Neuronal stem cell (in vitro differentiated cells): Measurements from ENCODE around the gene IGFBP4.

Experiments used
- DNase-seq: peaks from one replicate; pipeline ENCODE4 v3.0.0-alpha.2; 2013; ENCODE audit warnings: low spot score
- H2AFZ ChIP-seq: one replicate; pipeline ENCODE4 v1.6.1; 2013; ENCODE audit warnings: mild to moderate bottlenecking, low read length, inconsistent platforms
- H2AK5ac ChIP-seq: 2 replicates; pipeline ENCODE4 v1.6.1; 2013; ENCODE audit warnings: low read depth, mild to moderate bottlenecking, inconsistent platforms, low read length, moderate library complexity, mixed read lengths
- H2BK120ac ChIP-seq: 2 replicates; pipeline ENCODE4 v1.6.1; 2013; ENCODE audit warnings: low read depth, mild to moderate bottlenecking, inconsistent platforms, low read length, moderate library complexity, mixed read lengths
- H2BK12ac ChIP-seq: one replicate; pipeline ENCODE4 v1.6.1; 2013; ENCODE audit warnings: low read length, inconsistent platforms
- H2BK15ac ChIP-seq: 2 replicates; pipeline ENCODE4 v1.6.1; 2013; ENCODE audit warnings: mild to moderate bottlenecking, low read length, inconsistent platforms, mixed read lengths
- H2BK5ac ChIP-seq: one replicate; pipeline ENCODE4 v1.6.1; 2013; ENCODE audit warnings: inconsistent platforms, mild to moderate bottlenecking, low read length, moderate library complexity
- H3K14ac ChIP-seq: one replicate; pipeline ENCODE4 v1.6.1; 2013; ENCODE audit warnings: low read length, inconsistent platforms
- H3K18ac ChIP-seq: 2 replicates; pipeline ENCODE4 v1.6.1; 2013; ENCODE audit warnings: low read length, inconsistent platforms
- H3K23ac ChIP-seq: 2 replicates; pipeline ENCODE4 v1.6.1; 2013; ENCODE audit warnings: low read depth, mild to moderate bottlenecking, mixed read lengths, low read length, inconsistent platforms; ENCODE audit not compliant: poor library complexity
- H3K27ac ChIP-seq: replicated peaks from 3 replicates; pipeline ENCODE4 v1.5.1; 2013; ENCODE audit warnings: low read length, inconsistent platforms
- H3K27me3 ChIP-seq, 3 experiments: 2 replicates each; pipeline ENCODE4 v1.6.1; 2013; ENCODE audit warnings: low read length in 3 of 3, mild to moderate bottlenecking in 2 of 3, inconsistent platforms in 1 of 3, low read depth in 1 of 3, mixed read lengths in 1 of 3, moderate library complexity in 1 of 3; ENCODE audit not compliant: control insufficient read depth in 3 of 3, insufficient read depth in 3 of 3
- H3K36me3 ChIP-seq, 2 donors: replicated peaks in 1 of 2; 2 replicates each; pipeline ENCODE4 v1.6.1; 2013; ENCODE audit warnings: low read length in 2 of 2; ENCODE audit not compliant: control insufficient read depth in 2 of 2, insufficient read depth in 2 of 2
- H3K4ac ChIP-seq: 2 replicates; pipeline ENCODE4 v1.6.1; 2013; ENCODE audit warnings: inconsistent platforms, mild to moderate bottlenecking, low read length, moderate library complexity
- H3K4me1 ChIP-seq, 2 donors: 1 replicate in 1 of 2; 2 replicates in 1 of 2; pipeline ENCODE4 v1.6.1; 2013; ENCODE audit warnings: low read length in 2 of 2, low read depth in 1 of 2; ENCODE audit not compliant: control insufficient read depth in 2 of 2, insufficient read depth in 1 of 2
- H3K4me2 ChIP-seq: one replicate; pipeline ENCODE4 v1.6.1; 2013; ENCODE audit warnings: mild to moderate bottlenecking, low read length, inconsistent platforms; ENCODE audit not compliant: insufficient read depth, poor library complexity, severe bottlenecking
- H3K4me3 ChIP-seq, 2 donors: 2 replicates each; pipeline ENCODE4 v1.5.1; 2013; ENCODE audit warnings: low read length in 2 of 2, mild to moderate bottlenecking in 2 of 2, inconsistent platforms in 1 of 2, moderate library complexity in 1 of 2
- H3K79me1 ChIP-seq: one replicate; pipeline ENCODE4 v1.6.1; 2013; ENCODE audit warnings: low read depth, mild to moderate bottlenecking, inconsistent platforms, low read length, moderate library complexity
- H3K9ac ChIP-seq: one replicate; pipeline ENCODE4 v1.6.1; 2013; ENCODE audit warnings: mild to moderate bottlenecking, low read depth, low read length, inconsistent platforms; ENCODE audit not compliant: poor library complexity
- H3K9me3 ChIP-seq, 2 donors: replicated peaks in 1 of 2; 2 replicates each; pipeline versions ENCODE3 to v1.6.1; 2013; ENCODE audit warnings: low read length in 2 of 2, mild to moderate bottlenecking in 2 of 2, inconsistent platforms in 1 of 2, low read depth in 1 of 2, mixed read lengths in 1 of 2, moderate library complexity in 1 of 2; ENCODE audit not compliant: control insufficient read depth in 2 of 2, insufficient read depth in 1 of 2
- H4K8ac ChIP-seq: one replicate; pipeline ENCODE4 v1.6.1; 2013; ENCODE audit warnings: low read depth, mild to moderate bottlenecking, inconsistent platforms, low read length, moderate library complexity
- H4K91ac ChIP-seq: one replicate; pipeline ENCODE4 v1.6.1; 2013; ENCODE audit warnings: low read length, low read depth, mild to moderate bottlenecking, inconsistent platforms; ENCODE audit not compliant: poor library complexity
- WGBS, 2 donors: extraction: QIAGEN DNeasy Blood & Tissue Kit; methylation state at CpG; one replicate each; pipeline ENCODE4 v1.1.7; 2013; ENCODE audit warnings: missing lambda C conversion rate in 2 of 2, mixed read lengths in 1 of 2; ENCODE audit not compliant: insufficient read length in 2 of 2, insufficient replicate concordance in 1 of 2; ENCODE audit errors: extremely low coverage in 2 of 2; 5-methylcytosine and 5-hydroxymethylcytosine counted together

IGFBP4 gene

GRCh38 chr17:40495140-40495539 is 51.9 kb downstream of the IGFBP4 start:
- no peak overlapping the region for H3K27ac ChIP-seq
- no peak overlapping the region for H3K9ac ChIP-seq
- H3K4me3 ChIP-seq: no peak overlapping the region
- no peaks in the 10 kb centered on the region for H3K36me3 ChIP-seq
- no peak overlapping the region for H2BK5ac ChIP-seq
- peaks cover 0 to 28% (median 0%) of the 10 kb centered on the region in 3 experiments for H3K27me3 ChIP-seq
- no peak overlapping the region for H2BK120ac ChIP-seq
- H2AFZ ChIP-seq: no peak overlapping the region
- no CpG with 5 or more reads among the region's 5 CpGs for WGBS, 2 donors
- no peak overlapping the region for H3K14ac ChIP-seq
- H3K4me2 ChIP-seq: no peak overlapping the region
- no peaks in the 10 kb centered on the region for H3K9me3 ChIP-seq
- H3K4ac ChIP-seq: no peak overlapping the region
- H2BK15ac ChIP-seq: no peak overlapping the region
- H2BK12ac ChIP-seq: no peak overlapping the region
- no peak overlapping the region for H3K18ac ChIP-seq
- peaks cover 9 to 10% of the 10 kb centered on the region in 2 donors for H3K4me1 ChIP-seq
- no peak overlapping the region for H4K8ac ChIP-seq
- no peak overlapping the region for H4K91ac ChIP-seq
- no peak overlapping the region for H3K23ac ChIP-seq
- no peak overlapping the region for H2AK5ac ChIP-seq
- H3K79me1 ChIP-seq: no peaks in the 10 kb centered on the region
- DNase-seq: no peak

- Histone ChIP-seq H3K27ac (no peak overlapping the region), H4K8ac (no peak overlapping the region), H2BK15ac (peak overlapping the region; percentile 59), H2BK12ac (peak overlapping the region; percentile 77), H2BK5ac (peak overlapping the region; percentile 87), H3K18ac (peak overlapping the region; percentile 77), H4K91ac (no peak overlapping the region), H3K14ac (peak overlapping the region; percentile 43), H2AFZ (no peak overlapping the region), H2BK120ac (no peak overlapping the region), H2AK5ac (peak overlapping the region; percentile 5), H3K23ac (no peak overlapping the region), H3K36me3 (no peaks in the 10 kb centered on the region), H3K27me3 (peaks cover 0 to 25% (median 0%) of the 10 kb centered on the region in 3 experiments), H3K4me3 (no peak overlapping the region), H3K4ac (no peak overlapping the region), H3K4me2 (no peak overlapping the region), H3K9ac (no peak overlapping the region), H3K79me1 (no peaks in the 10 kb centered on the region), H3K9me3 (no peaks in the 10 kb centered on the region), H3K4me1 (peaks cover 2 to 3% of the 10 kb centered on the region in 2 donors)
- WGBS, 2 donors: no CpG with 5 or more reads among the region's 6 CpGs
- DNase-seq: no peak
Observed at GRCh38 chr17:40496170-40496569, 52.9 kb downstream of the IGFBP4 start.

GRCh38 chr17:40496634-40497420 is 53.6 kb downstream of the IGFBP4 start:
- H2AFZ ChIP-seq: no peak overlapping the region
- DNase-seq: no peak
- peaks cover 0 to 27% (median 0%) of the 10 kb centered on the region in 3 experiments for H3K27me3 ChIP-seq
- H3K36me3 ChIP-seq: no peaks in the 10 kb centered on the region
- H3K4ac ChIP-seq: no peak overlapping the region
- no peaks in the 10 kb centered on the region for H3K79me1 ChIP-seq
- H3K23ac ChIP-seq: no peak overlapping the region
- peaks cover 2 to 3% of the 10 kb centered on the region in 2 donors for H3K4me1 ChIP-seq
- no peak overlapping the region for H2BK15ac ChIP-seq
- no peak overlapping the region for H2BK12ac ChIP-seq
- no peak overlapping the region for H4K91ac ChIP-seq
- no peak overlapping the region for H3K27ac ChIP-seq
- H3K9ac ChIP-seq: no peak overlapping the region
- no peaks in the 10 kb centered on the region for H3K9me3 ChIP-seq
- no peak overlapping the region for H3K14ac ChIP-seq
- H4K8ac ChIP-seq: no peak overlapping the region
- peak overlapping the region; percentile 3 for H3K18ac ChIP-seq
- no peak overlapping the region for H2BK120ac ChIP-seq
- no peak overlapping the region for H2AK5ac ChIP-seq
- no peak overlapping the region for H2BK5ac ChIP-seq
- WGBS, 2 donors: no CpG with 5 or more reads among the region's 9 CpGs
- H3K4me3 ChIP-seq: peak overlapping the region in 1 of 2 donors; percentile 45
- H3K4me2 ChIP-seq: no peak overlapping the region

GRCh38 chr17:40497695-40498094 is 54.4 kb downstream of the IGFBP4 start:
- no peak for DNase-seq
- Histone ChIP-seq H3K4ac (no peak overlapping the region), H3K27ac (no peak overlapping the region), H3K79me1 (no peaks in the 10 kb centered on the region), H2BK15ac (no peak overlapping the region), H2BK12ac (peak overlapping the region; percentile 93), H3K4me2 (no peak overlapping the region), H3K4me3 (no peak overlapping the region), H3K9ac (no peak overlapping the region), H2BK120ac (no peak overlapping the region), H4K91ac (no peak overlapping the region), H3K23ac (no peak overlapping the region), H3K9me3 (no peaks in the 10 kb centered on the region), H3K27me3 (peaks cover 0 to 27% (median 0%) of the 10 kb centered on the region in 3 experiments), H4K8ac (no peak overlapping the region), H3K4me1 (peaks cover 2 to 3% of the 10 kb centered on the region in 2 donors), H2AFZ (no peak overlapping the region), H2BK5ac (no peak overlapping the region), H2AK5ac (no peak overlapping the region), H3K14ac (no peak overlapping the region), H3K36me3 (no peaks in the 10 kb centered on the region), H3K18ac (no peak overlapping the region)
- WGBS, 2 donors: no CpG with 5 or more reads among the region's 2 CpGs
